Measurements from ENCODE around the gene ZNF180. TPM values are rescaled to one million over a fixed set of nuclear protein-coding genes. Genes with fewer than 3 reads are reported as not detected.
A peak's percentile ranks its signal among the peaks of the same experiment; 100 is the strongest.
"Not testable (repeated sequence)": the region's sequence is repeated elsewhere in the genome, so short reads cannot be mapped to it uniquely, and the experiment has no call there.

The ZNF180 gene
- total RNA-seq, 1 donor from 2014 or later = 7.0 TPM

DNA sequence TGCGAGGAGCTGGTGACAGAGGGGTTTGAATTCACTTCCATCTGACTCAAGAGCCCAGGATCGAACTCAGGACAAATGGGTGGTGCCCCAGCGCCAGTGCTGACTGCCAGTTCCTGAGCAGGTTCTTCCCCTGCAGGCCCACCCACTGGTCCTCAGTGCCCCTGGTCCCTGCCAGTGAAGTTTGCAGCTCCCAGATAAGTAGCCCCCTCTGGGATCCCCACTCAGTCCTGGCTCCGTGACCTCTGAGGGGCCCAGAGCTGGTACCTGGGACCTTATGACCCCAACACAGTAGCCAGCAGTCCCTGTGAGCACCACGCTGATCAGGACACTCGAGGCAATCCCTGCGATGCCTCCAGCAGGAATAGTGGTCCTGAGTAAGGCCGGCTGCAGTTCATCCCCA lies 40.4 kb upstream of the ZNF180 start:
- peaks cover 20% of the 10 kb centered on the region for H3K27me3 Mint-ChIP-seq (ENCODE audit: unreplicated experiment)
- TF ChIP-seq CTCF (IDR thresholded peaks at IDR 0.05) = no peak
- no peaks in the 10 kb centered on the region for H3K4me1 Mint-ChIP-seq (ENCODE audit: unreplicated experiment)
- DNase-seq (ENCODE audit: extremely low spot score, unreplicated experiment) = peak; percentile 69
- H3K4me3 Mint-ChIP-seq (ENCODE audit: unreplicated experiment) = no peak overlapping the region
- H3K36me3 Mint-ChIP-seq (ENCODE audit: unreplicated experiment) = no peaks in the 10 kb centered on the region
- peaks cover 5% of the 10 kb centered on the region for H3K9me3 Mint-ChIP-seq (ENCODE audit: unreplicated experiment)
- no peak overlapping the region for H3K27ac Mint-ChIP-seq (ENCODE audit: unreplicated experiment)

- DNase-seq (ENCODE audit: extremely low spot score, unreplicated experiment) = peak; percentile 73
- no peaks in the 10 kb centered on the region for H3K4me1 Mint-ChIP-seq (ENCODE audit: unreplicated experiment)
- no peak for TF ChIP-seq CTCF (IDR thresholded peaks at IDR 0.05)
- H3K36me3 Mint-ChIP-seq (ENCODE audit: unreplicated experiment) = no peaks in the 10 kb centered on the region
- H3K27me3 Mint-ChIP-seq (ENCODE audit: unreplicated experiment) = peaks cover 25% of the 10 kb centered on the region
- no peak overlapping the region for H3K4me3 Mint-ChIP-seq (ENCODE audit: unreplicated experiment)
- peaks cover 5% of the 10 kb centered on the region for H3K9me3 Mint-ChIP-seq (ENCODE audit: unreplicated experiment)
- H3K27ac Mint-ChIP-seq (ENCODE audit: unreplicated experiment) = no peak overlapping the region
These were observed 39.7 kb upstream of the ZNF180 start for GRCh38 chr19:44539991-44540390.

DNA sequence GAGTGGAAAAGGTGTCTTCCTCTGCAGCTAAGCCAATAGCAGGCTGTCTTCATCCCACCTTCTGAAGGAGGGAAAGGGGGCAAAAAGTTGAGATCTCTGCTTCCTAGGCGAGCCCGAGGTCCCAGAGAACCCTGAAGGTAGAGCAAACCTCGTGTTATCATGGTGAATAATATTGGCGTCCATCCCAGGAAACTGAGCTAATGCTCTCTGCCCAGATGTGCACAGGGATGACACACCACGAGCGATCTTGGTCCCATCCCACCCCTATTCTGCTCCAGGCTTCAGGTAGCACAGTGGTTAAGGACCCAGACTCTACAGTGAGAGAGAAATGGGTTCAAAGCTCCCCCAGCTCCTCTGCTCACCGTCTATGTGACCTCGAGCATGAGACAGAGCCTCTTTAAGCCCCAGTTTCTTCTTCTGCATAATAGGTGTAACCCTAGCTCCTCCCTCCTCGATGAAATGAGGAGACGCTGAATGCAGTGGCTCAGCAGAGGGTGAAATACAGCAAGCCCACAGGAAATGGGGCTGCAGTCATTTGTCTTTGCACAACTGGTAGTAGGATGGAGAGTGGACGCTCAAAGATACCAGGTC lies 39.0 kb upstream of the ZNF180 start:
- DNase-seq (ENCODE audit: extremely low spot score, unreplicated experiment) = no peak
- Mint-ChIP-seq H3K9me3 (ENCODE audit: unreplicated experiment) (peaks cover 5% of the 10 kb centered on the region), H3K4me3 (ENCODE audit: unreplicated experiment) (no peak overlapping the region), H3K4me1 (ENCODE audit: unreplicated experiment) (no peaks in the 10 kb centered on the region), H3K36me3 (ENCODE audit: unreplicated experiment) (no peaks in the 10 kb centered on the region), H3K27me3 (ENCODE audit: unreplicated experiment) (peaks cover 27% of the 10 kb centered on the region), H3K27ac (ENCODE audit: unreplicated experiment) (no peak overlapping the region)
- TF ChIP-seq CTCF (IDR thresholded peaks at IDR 0.05) = no peak

DNA sequence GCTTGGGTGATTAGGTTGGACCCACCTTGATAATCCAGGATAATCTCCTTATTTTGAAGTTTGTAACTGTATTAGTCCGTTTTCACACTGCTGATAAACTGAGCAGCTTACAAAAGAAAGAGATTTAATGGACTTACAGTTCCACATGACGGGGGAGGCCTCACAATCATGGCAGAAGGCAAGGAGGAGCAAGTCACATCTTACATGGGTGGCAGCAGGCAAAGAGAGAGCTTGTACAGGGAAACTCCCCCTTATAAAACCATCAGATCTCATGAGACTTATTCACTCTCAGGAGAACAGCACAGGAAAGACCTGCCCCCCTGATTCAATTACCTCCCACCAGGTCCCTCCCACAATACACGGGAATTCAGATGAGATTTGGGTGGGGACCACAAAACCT lies 35.0 kb upstream of the ZNF180 start:
- H3K4me3 Mint-ChIP-seq (ENCODE audit: unreplicated experiment); DNase-seq (ENCODE audit: extremely low spot score, unreplicated experiment); H3K36me3 Mint-ChIP-seq (ENCODE audit: unreplicated experiment); H3K27ac Mint-ChIP-seq (ENCODE audit: unreplicated experiment); H3K4me1 Mint-ChIP-seq (ENCODE audit: unreplicated experiment); H3K9me3 Mint-ChIP-seq (ENCODE audit: unreplicated experiment): not testable (repeated sequence)
- peaks cover 44% of the 10 kb centered on the region for H3K27me3 Mint-ChIP-seq (ENCODE audit: unreplicated experiment)

- H3K4me3 Mint-ChIP-seq (ENCODE audit: unreplicated experiment) = no peak overlapping the region
- peaks cover 5% of the 10 kb centered on the region for H3K9me3 Mint-ChIP-seq (ENCODE audit: unreplicated experiment)
- no peak for TF ChIP-seq CTCF (IDR thresholded peaks at IDR 0.05)
- H3K4me1 Mint-ChIP-seq (ENCODE audit: unreplicated experiment) = no peaks in the 10 kb centered on the region
- DNase-seq (ENCODE audit: extremely low spot score, unreplicated experiment) = no peak
- no peaks in the 10 kb centered on the region for H3K36me3 Mint-ChIP-seq (ENCODE audit: unreplicated experiment)
- peaks cover 48% of the 10 kb centered on the region for H3K27me3 Mint-ChIP-seq (ENCODE audit: unreplicated experiment)
- no peak overlapping the region for H3K27ac Mint-ChIP-seq (ENCODE audit: unreplicated experiment)
These were observed 32.5 kb upstream of the ZNF180 start for GRCh38 chr19:44532819-44533218.

GRCh38 chr19:44530777-44531176 lies 30.5 kb upstream of the ZNF180 start:
- no peaks in the 10 kb centered on the region for H3K36me3 Mint-ChIP-seq (ENCODE audit: unreplicated experiment)
- H3K27ac Mint-ChIP-seq (ENCODE audit: unreplicated experiment) = no peak overlapping the region
- DNase-seq (ENCODE audit: extremely low spot score, unreplicated experiment) = no peak
- H3K9me3 Mint-ChIP-seq (ENCODE audit: unreplicated experiment) = no peaks in the 10 kb centered on the region
- H3K4me1 Mint-ChIP-seq (ENCODE audit: unreplicated experiment) = no peaks in the 10 kb centered on the region
- H3K27me3 Mint-ChIP-seq (ENCODE audit: unreplicated experiment) = peaks cover 42% of the 10 kb centered on the region
- no peak for TF ChIP-seq CTCF (IDR thresholded peaks at IDR 0.05)
- no peak overlapping the region for H3K4me3 Mint-ChIP-seq (ENCODE audit: unreplicated experiment)
